H9 (cell line): Measurements from ENCODE around the gene SIGLEC12. TPM values are rescaled to one million over a fixed set of nuclear protein-coding genes. Genes with fewer than 3 reads are reported as not detected.

Experiments
- DNase-seq: peaks from one replicate; pipeline ENCODE4 v3.0.0-alpha.2; 2017
- H2AFZ ChIP-seq: one replicate; pipeline ENCODE4 v1.6.1; 2013; ENCODE audit warnings: mild to moderate bottlenecking, low read length, control low read depth, moderate library complexity
- H2AK5ac ChIP-seq: 2 replicates; pipeline ENCODE4 v1.6.1; 2013; ENCODE audit warnings: low read length, control low read depth, mixed read lengths; ENCODE audit not compliant: insufficient read length
- H2BK120ac ChIP-seq: one replicate; pipeline ENCODE4 v1.6.1; 2013; ENCODE audit warnings: low read depth, mild to moderate bottlenecking, low read length, control low read depth, inconsistent platforms; ENCODE audit not compliant: poor library complexity, severe bottlenecking
- H2BK12ac ChIP-seq: 2 replicates; pipeline ENCODE4 v1.6.1; 2013; ENCODE audit warnings: low read length, control low read depth, mixed read lengths, low read depth; ENCODE audit not compliant: insufficient read length
- H2BK15ac ChIP-seq: 2 replicates; pipeline ENCODE4 v1.6.1; 2013; ENCODE audit warnings: low read depth, low read length, control low read depth
- H2BK20ac ChIP-seq: one replicate; pipeline ENCODE4 v1.6.1; 2013; ENCODE audit warnings: low read depth, mild to moderate bottlenecking, low read length, control low read depth, inconsistent platforms; ENCODE audit not compliant: poor library complexity, severe bottlenecking
- H2BK5ac ChIP-seq: 2 replicates; pipeline ENCODE4 v1.6.1; 2013; ENCODE audit warnings: low read length, control low read depth, mixed read lengths; ENCODE audit not compliant: insufficient read length
- H3K14ac ChIP-seq: 2 replicates; pipeline ENCODE4 v1.6.1; 2013; ENCODE audit warnings: low read length, control low read depth; ENCODE audit not compliant: insufficient read depth
- H3K18ac ChIP-seq: 2 replicates; pipeline ENCODE4 v1.6.1; 2013; ENCODE audit warnings: low read depth, mild to moderate bottlenecking, mixed read lengths, low read length, control low read depth; ENCODE audit not compliant: insufficient read length
- H3K23ac ChIP-seq: 2 replicates; pipeline ENCODE4 v1.6.1; 2013; ENCODE audit warnings: low read length, control low read depth, mixed read lengths, low read depth; ENCODE audit not compliant: insufficient read length
- H3K23me2 ChIP-seq: 2 replicates; pipeline ENCODE4 v1.6.1; 2013; ENCODE audit warnings: low read depth, mild to moderate bottlenecking, mixed read lengths, low read length, control low read depth; ENCODE audit not compliant: insufficient read length, poor library complexity, severe bottlenecking
- H3K27ac ChIP-seq: 2 replicates; pipeline ENCODE4 v1.5.1; 2013; ENCODE audit warnings: low read length, control low read depth, mixed read lengths, low read depth; ENCODE audit not compliant: insufficient read length
- H3K27me3 ChIP-seq: 2 replicates; pipeline ENCODE4 v1.6.1; 2013; ENCODE audit warnings: low read length, control low read depth, inconsistent platforms; ENCODE audit not compliant: insufficient read depth
- H3K4ac ChIP-seq: 2 replicates; pipeline ENCODE4 v1.6.1; 2013; ENCODE audit warnings: low read depth, mild to moderate bottlenecking, control low read depth, inconsistent platforms, low read length, moderate library complexity
- H3K4me1 ChIP-seq: 2 replicates; pipeline ENCODE4 v1.6.1; 2013; ENCODE audit warnings: low read length, control low read depth, inconsistent platforms; ENCODE audit not compliant: insufficient read depth
- H3K4me2 ChIP-seq: 2 replicates; pipeline ENCODE4 v1.6.1; 2013; ENCODE audit warnings: low read length, control low read depth, mixed read lengths; ENCODE audit not compliant: insufficient read length, insufficient read depth
- H3K56ac ChIP-seq: 2 replicates; pipeline ENCODE4 v1.6.1; 2013; ENCODE audit warnings: low read depth, mild to moderate bottlenecking, mixed read lengths, low read length, control low read depth; ENCODE audit not compliant: insufficient read length
- H3K79me1 ChIP-seq: 2 replicates; pipeline ENCODE4 v1.6.1; 2013; ENCODE audit warnings: low read depth, mild to moderate bottlenecking, moderate library complexity, low read length, control low read depth, inconsistent platforms; ENCODE audit not compliant: insufficient read depth, poor library complexity, severe bottlenecking
- H3K79me2 ChIP-seq: 2 replicates; pipeline ENCODE4 v1.6.1; 2013; ENCODE audit warnings: low read length, control low read depth, inconsistent platforms; ENCODE audit not compliant: insufficient read depth
- H3K9ac ChIP-seq: 2 replicates; pipeline ENCODE4 v1.6.1; 2013; ENCODE audit warnings: low read length, control low read depth, mixed read lengths; ENCODE audit not compliant: insufficient read length; ENCODE audit errors: extremely low read depth
- H3K9me3 ChIP-seq: one replicate; pipeline ENCODE4 v1.6.1; 2013; ENCODE audit warnings: low read depth, low read length, inconsistent platforms; ENCODE audit not compliant: control insufficient read depth
- H3T11ph ChIP-seq: one replicate; pipeline ENCODE4 v1.6.1; 2013; ENCODE audit warnings: mild to moderate bottlenecking, low read length, control low read depth, inconsistent platforms
- H4K20me1 ChIP-seq: one replicate; pipeline ENCODE4 v1.6.1; 2013; ENCODE audit not compliant: control insufficient read depth, insufficient read length, insufficient read depth
- H4K5ac ChIP-seq: 2 replicates; pipeline ENCODE4 v1.6.1; 2013; ENCODE audit warnings: low read depth, mild to moderate bottlenecking, mixed read lengths, low read length, control low read depth; ENCODE audit not compliant: insufficient read length
- H4K8ac ChIP-seq: replicated peaks from 2 replicates; pipeline ENCODE4 v1.6.1; 2013; ENCODE audit warnings: low read length, control low read depth, mixed read lengths, low read depth; ENCODE audit not compliant: insufficient read length
- H4K91ac ChIP-seq: 2 replicates; pipeline ENCODE4 v1.6.1; 2013; ENCODE audit warnings: low read depth, mild to moderate bottlenecking, moderate library complexity, mixed read lengths, low read length, control low read depth; ENCODE audit not compliant: insufficient read length
- H3K27ac Mint-ChIP-seq, 3 experiments: 2 replicates in 2 of 3; 3 replicates in 1 of 3; pipeline ENCODE4 v1.8.0; 2020 to 2021; ENCODE audit warnings: mixed read lengths in 3 of 3, mild to moderate bottlenecking in 1 of 3, moderate library complexity in 1 of 3
- H3K27me3 Mint-ChIP-seq: 2 replicates; pipeline ENCODE4 v1.8.0; 2021; ENCODE audit warnings: low read depth, mild to moderate bottlenecking, moderate library complexity, mixed read lengths
- H3K36me3 Mint-ChIP-seq, 3 experiments: 2 replicates in 2 of 3; 3 replicates in 1 of 3; pipeline ENCODE4 v1.8.0; 2020 to 2021; ENCODE audit warnings: low read depth in 3 of 3, mixed read lengths in 3 of 3; ENCODE audit not compliant: insufficient read depth in 1 of 3
- H3K4me1 Mint-ChIP-seq, 2 experiments: 2 replicates each; pipeline ENCODE4 v1.8.0; 2020; ENCODE audit warnings: mixed read lengths in 2 of 2
- H3K4me3 Mint-ChIP-seq, 2 experiments: 2 replicates in 1 of 2; 3 replicates in 1 of 2; pipeline ENCODE4 v1.8.0; 2020 to 2021; ENCODE audit warnings: mild to moderate bottlenecking in 2 of 2, mixed read lengths in 2 of 2, moderate library complexity in 1 of 2
- H3K9me3 Mint-ChIP-seq, 2 experiments: 2 replicates in 1 of 2; 3 replicates in 1 of 2; pipeline ENCODE4 v1.8.0; 2020; ENCODE audit warnings: mild to moderate bottlenecking in 2 of 2, mixed read lengths in 2 of 2, moderate library complexity in 1 of 2
- WGBS: extraction: QIAGEN DNeasy Blood & Tissue Kit; methylation state at CpG from one replicate; pipeline ENCODE4 v1.1.7; 2013; ENCODE audit warnings: missing lambda C conversion rate, low lambda C conversion rate, mixed read lengths; ENCODE audit not compliant: insufficient read length; ENCODE audit errors: extremely low coverage; 5-methylcytosine and 5-hydroxymethylcytosine counted together
- total RNA-seq: library from RNA; stranded (reverse); gene quantifications from 2 replicates; pipeline ENCODE4 v1.2.1, GENCODE V29; 2021
- TF ChIP-seq, protein P1 (sequence below): fragments of 200-600 bp; sonication (generic); conservative IDR thresholded peaks from 3 replicates; pipeline ENCODE4 v1.8.0; 2021; ENCODE audit warnings: antibody characterized with exemption, mild to moderate bottlenecking

The SIGLEC12 gene
- total RNA-seq, 1 experiment from 2014 or later = not detected

DNA sequence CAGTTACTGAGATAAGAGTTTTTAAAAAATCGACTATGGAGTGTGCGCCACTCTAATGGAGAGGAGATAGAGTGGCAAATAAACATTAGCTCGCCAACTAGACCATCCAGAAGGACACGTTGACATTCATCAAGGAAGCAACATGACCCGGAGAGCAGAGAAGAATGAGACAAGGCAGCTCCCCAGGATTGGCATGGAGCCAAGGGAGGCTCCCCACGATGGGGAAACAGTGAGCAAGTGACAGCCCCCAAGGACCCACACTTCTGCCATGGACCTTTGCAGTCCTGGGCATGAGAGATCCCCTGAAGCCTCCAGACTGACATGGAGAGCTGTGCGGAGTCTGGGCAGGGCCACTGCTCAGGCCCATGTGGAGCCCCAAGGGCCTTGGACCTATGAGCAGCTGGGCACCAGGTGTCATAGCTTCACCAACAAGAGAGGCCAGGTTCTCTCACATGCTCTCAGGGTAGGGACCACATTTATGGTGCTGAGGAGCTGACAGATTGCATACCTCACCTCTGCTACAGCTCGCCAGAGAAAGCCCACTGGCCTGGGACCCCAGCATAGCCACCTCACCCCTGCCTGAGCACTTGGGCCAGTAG lies 23.2 kb upstream of the SIGLEC12 start:
- Mint-ChIP-seq H3K27me3 (peaks cover 31% of the 10 kb centered on the region), H3K9me3 (peaks cover 46 to 92% of the 10 kb centered on the region in 2 experiments), H3K4me1 (no peaks in the 10 kb centered on the region), H3K36me3 (no peaks in the 10 kb centered on the region; a peak in 2 of 7 replicates), H3K4me3 (no peak overlapping the region), H3K27ac (no peak overlapping the region)
- H2AK5ac ChIP-seq = no peak overlapping the region
- no peaks in the 10 kb centered on the region for H3K79me1 ChIP-seq
- H4K91ac ChIP-seq = no peak overlapping the region
- no peak overlapping the region for H3K4me2 ChIP-seq
- no peaks in the 10 kb centered on the region for H3K79me2 ChIP-seq
- no peak overlapping the region for H3K23ac ChIP-seq
- no peak overlapping the region for H2BK12ac ChIP-seq
- no peak overlapping the region for H3K27ac ChIP-seq
- WGBS = no CpG with 5 or more reads among the region's 8 CpGs
- H4K8ac ChIP-seq = no peak overlapping the region
- no peak overlapping the region for H3K9ac ChIP-seq
- no peak for DNase-seq
- no peak overlapping the region for H2BK15ac ChIP-seq
- H4K20me1 ChIP-seq = no peaks in the 10 kb centered on the region
- H2AFZ ChIP-seq = no peak overlapping the region
- H4K5ac ChIP-seq = no peak overlapping the region
- no peak overlapping the region for H3K14ac ChIP-seq
- H2BK20ac ChIP-seq = no peak overlapping the region
- H3K27me3 ChIP-seq = no peaks in the 10 kb centered on the region
- H3K4ac ChIP-seq = no peak overlapping the region
- H3K9me3 ChIP-seq = no peaks in the 10 kb centered on the region
- no peak overlapping the region for H3T11ph ChIP-seq
- no peak overlapping the region for H3K18ac ChIP-seq
- H2BK120ac ChIP-seq = no peak overlapping the region
- no peak overlapping the region for H2BK5ac ChIP-seq
- no peak overlapping the region for H3K56ac ChIP-seq
- no peaks in the 10 kb centered on the region for H3K4me1 ChIP-seq
- no peaks in the 10 kb centered on the region for H3K23me2 ChIP-seq
- TF ChIP-seq, protein P1, sequence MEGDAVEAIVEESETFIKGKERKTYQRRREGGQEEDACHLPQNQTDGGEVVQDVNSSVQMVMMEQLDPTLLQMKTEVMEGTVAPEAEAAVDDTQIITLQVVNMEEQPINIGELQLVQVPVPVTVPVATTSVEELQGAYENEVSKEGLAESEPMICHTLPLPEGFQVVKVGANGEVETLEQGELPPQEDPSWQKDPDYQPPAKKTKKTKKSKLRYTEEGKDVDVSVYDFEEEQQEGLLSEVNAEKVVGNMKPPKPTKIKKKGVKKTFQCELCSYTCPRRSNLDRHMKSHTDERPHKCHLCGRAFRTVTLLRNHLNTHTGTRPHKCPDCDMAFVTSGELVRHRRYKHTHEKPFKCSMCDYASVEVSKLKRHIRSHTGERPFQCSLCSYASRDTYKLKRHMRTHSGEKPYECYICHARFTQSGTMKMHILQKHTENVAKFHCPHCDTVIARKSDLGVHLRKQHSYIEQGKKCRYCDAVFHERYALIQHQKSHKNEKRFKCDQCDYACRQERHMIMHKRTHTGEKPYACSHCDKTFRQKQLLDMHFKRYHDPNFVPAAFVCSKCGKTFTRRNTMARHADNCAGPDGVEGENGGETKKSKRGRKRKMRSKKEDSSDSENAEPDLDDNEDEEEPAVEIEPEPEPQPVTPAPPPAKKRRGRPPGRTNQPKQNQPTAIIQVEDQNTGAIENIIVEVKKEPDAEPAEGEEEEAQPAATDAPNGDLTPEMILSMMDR = no peak
